Measurements from ENCODE around the gene PEAK3.

The PEAK3 gene

GRCh38 chr19:2249010-2249866 is 32.7 kb downstream of the PEAK3 start, which contains the start of gene AMH:
AMH (plus strand) TSS chr19:2249323; CDS start chr19:2249333, 10 bp downstream.
- DNase-seq = no peak

- DNase-seq = no peak
Measured at GRCh38 chr19:2248136-2249009, 33.6 kb downstream of the PEAK3 start.

GRCh38 chr19:2247433-2248101 is 34.4 kb downstream of the PEAK3 start:
- no peak for DNase-seq

- DNase-seq = no peak
Measured at GRCh38 chr19:2246801-2247361, 35.1 kb downstream of the PEAK3 start.

- no peak for DNase-seq
Measured at GRCh38 chr19:2246014-2246620, 35.9 kb downstream of the PEAK3 start.

- DNase-seq = no peak
Measured at GRCh38 chr19:2245273-2245672, 36.7 kb downstream of the PEAK3 start.

- DNase-seq = no peak
Measured at GRCh38 chr19:2244486-2244885, 37.5 kb downstream of the PEAK3 start.

- DNase-seq = no peak
Measured at GRCh38 chr19:2244125-2244411, 37.9 kb downstream of the PEAK3 start.

GRCh38 chr19:2243274-2244124 is 38.5 kb downstream of the PEAK3 start:
- no peak for DNase-seq

- DNase-seq = no peak
Measured at GRCh38 chr19:2242816-2243215, 39.2 kb downstream of the PEAK3 start.

GRCh38 chr19:2242092-2242537 is 39.9 kb downstream of the PEAK3 start:
- DNase-seq = no peak

- no peak for DNase-seq
Measured at GRCh38 chr19:2240881-2241760, 40.9 kb downstream of the PEAK3 start.

GRCh38 chr19:2239771-2240770 is 41.9 kb downstream of the PEAK3 start:
- no peak for DNase-seq

GRCh38 chr19:2239173-2239572 is 42.8 kb downstream of the PEAK3 start:
- no peak for DNase-seq

- DNase-seq = no peak
Measured at GRCh38 chr19:2237869-2238153, 44.2 kb downstream of the PEAK3 start.

GRCh38 chr19:2237051-2237868 is 44.7 kb downstream of the PEAK3 start:
- DNase-seq = no peak

- peak; percentile 95 for DNase-seq
Measured at GRCh38 chr19:2236314-2237050, 45.5 kb downstream of the PEAK3 start, which contains the start of the genes PLEKHJ1 and SF3A2. PLEKHJ1 (minus strand) TSS chr19:2236329; CDS start chr19:2236248, 81 bp downstream. SF3A2 (plus strand) TSS chr19:2236824; CDS start chr19:2243419, 6,595 bp downstream.

- DNase-seq = no peak
Measured at GRCh38 chr19:2236064-2236313, 46.0 kb downstream of the PEAK3 start.

All from stimulated activated naive CD4-positive, alpha-beta T cell treated with Interleukin-2 at 50 U/mL for 16 hours (primary cell).